Measurements from ENCODE around the gene IFT20. TPM values are rescaled to one million over a fixed set of nuclear protein-coding genes. Genes with fewer than 3 reads are reported as not detected.

IFT20 gene
- total and polyA plus RNA-seq, 9 donors: 20.2 to 49.2 (median 31.7) TPM

- intact Hi-C loops (cut with DNase I): loop anchor here in 2 of 4 donors (5.0 kb wide), 1 partner anchor 616 kb away; the partner anchor contains the start of gene PHF12 (in 2 of the 2)
- DNase-seq: peak; percentile 51 to 72 (median 62)
- H3K36me3 ChIP-seq: no peaks in the 10 kb centered on the region
- H3K4me1 ChIP-seq (ENCODE audit: insufficient read depth): peaks cover 5% of the 10 kb centered on the region
- WGBS, 3 donors: 5 to 6% (median 6%) methylated on average over 29 of the region's 29 CpGs
- H3K27ac ChIP-seq: peak overlapping the region; percentile 71 to 83
- TF ChIP-seq CTCF (IDR thresholded peaks at IDR 0.05): no peak
- no peak for TF ChIP-seq POLR2A (IDR thresholded peaks at IDR 0.05)
- TF ChIP-seq EP300 (IDR thresholded peaks at IDR 0.05): peak; percentile 26
- no peaks in the 10 kb centered on the region for H3K27me3 ChIP-seq
- H3K4me3 ChIP-seq: peak overlapping the region; percentile 90
- no peaks in the 10 kb centered on the region for H3K9me3 ChIP-seq
Measured at GRCh38 chr17:28335959-28336871, 943 bp upstream of the IFT20 start.

GRCh38 chr17:28334666-28335200 is 539 bp downstream of the IFT20 start:
- Histone ChIP-seq H3K27ac (peak overlapping the region in 1 of 2 donors; percentile 73), H3K4me3 (peak overlapping the region; percentile 94), H3K36me3 (no peaks in the 10 kb centered on the region), H3K27me3 (no peaks in the 10 kb centered on the region), H3K4me1 (ENCODE audit: insufficient read depth) (peaks cover 5% of the 10 kb centered on the region), H3K9me3 (no peaks in the 10 kb centered on the region)
- no peak for TF ChIP-seq POLR2A (IDR thresholded peaks at IDR 0.05)
- TF ChIP-seq CTCF (IDR thresholded peaks at IDR 0.05): no peak
- no peak for TF ChIP-seq EP300 (IDR thresholded peaks at IDR 0.05)
- WGBS, 3 donors: 3 to 5% (median 4%) methylated on average over 18 of the region's 18 CpGs
- intact Hi-C loops (cut with DNase I): loop anchor here in 2 of 4 donors (5.0 kb wide), 1 partner anchor 618 kb away; the partner anchor contains the start of gene PHF12 (in 2 of the 2)
- no peak for DNase-seq

- peaks cover 5% of the 10 kb centered on the region for H3K4me1 ChIP-seq (ENCODE audit: insufficient read depth)
- DNase-seq: no peak
- TF ChIP-seq EP300 (IDR thresholded peaks at IDR 0.05): no peak
- TF ChIP-seq POLR2A (IDR thresholded peaks at IDR 0.05): no peak
- no peak for TF ChIP-seq CTCF (IDR thresholded peaks at IDR 0.05)
- no peaks in the 10 kb centered on the region for H3K9me3 ChIP-seq
- H3K27ac ChIP-seq: no peak overlapping the region
- H3K4me3 ChIP-seq: peak overlapping the region; percentile 94
- intact Hi-C loops (cut with DNase I): no loop called here
- WGBS, 3 donors: 45 to 54% (median 47%) methylated on average over 6 of the region's 6 CpGs
- no peaks in the 10 kb centered on the region for H3K36me3 ChIP-seq
- no peaks in the 10 kb centered on the region for H3K27me3 ChIP-seq
Measured at GRCh38 chr17:28334171-28334570, 1.1 kb downstream of the IFT20 start.

GRCh38 chr17:28333083-28333746 is 2.1 kb downstream of the IFT20 start:
- WGBS, 3 donors: 40 to 58% (median 44%) methylated on average over 1 of the region's 1 CpG
- no peaks in the 10 kb centered on the region for H3K27me3 ChIP-seq

More at GRCh38 chr17:28333083-28333746, 2.1 kb downstream of the IFT20 start:
- no peak overlapping the region for H3K4me3 ChIP-seq
- no peak for DNase-seq
- H3K36me3 ChIP-seq: no peaks in the 10 kb centered on the region
- intact Hi-C loops (cut with DNase I): no loop called here
- TF ChIP-seq CTCF (IDR thresholded peaks at IDR 0.05) (no peak), EP300 (IDR thresholded peaks at IDR 0.05) (no peak), POLR2A (IDR thresholded peaks at IDR 0.05) (no peak)
- H3K27ac ChIP-seq: no peak overlapping the region
- peaks cover 5% of the 10 kb centered on the region for H3K4me1 ChIP-seq (ENCODE audit: insufficient read depth)
- H3K9me3 ChIP-seq: no peaks in the 10 kb centered on the region
